K562 (cell line): Measurements from ENCODE around the gene MRPL9. TPM values are rescaled to one million over a fixed set of nuclear protein-coding genes. Genes with fewer than 3 reads are reported as not detected.

ENCODE experiments used
- ELF4 ChIP-seq: fragments of 450-650 bp; formaldehyde crosslinking; IDR thresholded peaks from 2 replicates; pipeline ENCODE4 v1.4.0; 2022; ENCODE audit warnings: missing genetic modification characterization
- HMG20A ChIP-seq: fragments of 450-650 bp; formaldehyde crosslinking; conservative IDR thresholded peaks from 2 replicates; pipeline ENCODE4 v1.4.0; 2020; ENCODE audit warnings: mild to moderate bottlenecking, mixed read lengths
- KLF10 ChIP-seq: fragments of 250-450 bp; sonication (Bioruptor Pico); IDR thresholded peaks from 2 replicates; pipeline ENCODE4 v1.6.1; 2021; ENCODE audit warnings: matching md5 sums
- MAFF ChIP-seq: IDR thresholded peaks from 2 replicates; pipeline ENCODE4 v1.6.1; 2012; ENCODE audit warnings: low read length, improper control_type of control experiment
- MAFG ChIP-seq: fragments of 450-650 bp; conservative IDR thresholded peaks from 2 replicates; pipeline ENCODE4 v1.6.1; 2016; ENCODE audit warnings: missing genetic modification characterization, missing compliant biosample characterization
- MEF2D ChIP-seq: conservative IDR thresholded peaks from 2 replicates; pipeline ENCODE4 v1.6.1; 2016; ENCODE audit warnings: low read depth, missing genetic modification characterization, missing compliant biosample characterization
- MTA1 ChIP-seq: fragments of 450-650 bp; IDR thresholded peaks from 2 replicates; pipeline ENCODE4 v1.6.1; 2017; ENCODE audit warnings: borderline replicate concordance
- MTA3 ChIP-seq: fragments of 450-650 bp; formaldehyde crosslinking; IDR thresholded peaks from 2 replicates; pipeline ENCODE4 v1.6.1; 2017; ENCODE audit warnings: mild to moderate bottlenecking, borderline replicate concordance
- NCOA6 ChIP-seq: fragments of 450-650 bp; IDR thresholded peaks from 2 replicates; pipeline ENCODE4 v1.6.1; 2017; ENCODE audit warnings: mild to moderate bottlenecking
- NR2F6 ChIP-seq: fragments of 450-650 bp; formaldehyde crosslinking; IDR thresholded peaks from 2 replicates; pipeline ENCODE4 v1.4.0; 2020; ENCODE audit warnings: mild to moderate bottlenecking
- RAD51 ChIP-seq: fragments of 450-650 bp; IDR thresholded peaks from 2 replicates; pipeline ENCODE4 v1.7.1; 2016; ENCODE audit warnings: low read depth, mild to moderate bottlenecking, borderline replicate concordance
- RBBP5 ChIP-seq: fragments of 200-600 bp; sonication (generic); IDR thresholded peaks from 2 replicates; pipeline ENCODE4 v1.6.1; 2012; ENCODE audit warnings: borderline replicate concordance, mild to moderate bottlenecking, low read length, control low read depth, inconsistent platforms; ENCODE audit not compliant: insufficient read depth, poor library complexity, severe bottlenecking
- RBM15 ChIP-seq: fragments of 200-400 bp; formaldehyde crosslinking; IDR thresholded peaks from 2 replicates; pipeline ENCODE4 v1.6.1; 2018; ENCODE audit warnings: mild to moderate bottlenecking, low read length, moderate library complexity; ENCODE audit not compliant: insufficient read depth
- SAFB ChIP-seq: fragments of 200-400 bp; formaldehyde crosslinking; IDR thresholded peaks from 2 replicates; pipeline ENCODE4 v1.6.1; 2017; ENCODE audit warnings: low read depth, low read length, borderline replicate concordance
- SIN3B ChIP-seq: fragments of 450-650 bp; IDR thresholded peaks from 2 replicates; pipeline ENCODE4 v1.6.1; 2017; ENCODE audit warnings: low read depth, mild to moderate bottlenecking, moderate library complexity
- SRSF9 ChIP-seq: fragments of 200-400 bp; formaldehyde crosslinking; IDR thresholded peaks from 2 replicates; pipeline ENCODE4 v1.6.1; 2017; ENCODE audit warnings: low read depth, low read length, borderline replicate concordance
- TGIF2 ChIP-seq: sonication (generic); formaldehyde crosslinking; IDR thresholded peaks from 2 replicates; pipeline ENCODE4 v1.8.1; 2022; ENCODE audit warnings: mild to moderate bottlenecking, missing genetic modification reagents, moderate library complexity
- ZNF12 ChIP-seq: sonication (generic); formaldehyde crosslinking; IDR thresholded peaks from 2 replicates; pipeline ENCODE4 v1.4.0; 2020; ENCODE audit warnings: mild to moderate bottlenecking, missing genetic modification reagents
- ZNF589 ChIP-seq: fragments of 200-800 bp; sonication (Bioruptor generic); IDR thresholded peaks from 2 replicates; pipeline ENCODE4 v1.6.1; 2016; ENCODE audit warnings: low read depth, missing genetic modification characterization, missing compliant biosample characterization
- ZNF76 ChIP-seq: fragments of 250-450 bp; sonication (Bioruptor Pico); IDR thresholded peaks from 2 replicates; pipeline ENCODE4 v1.4.0; 2020; ENCODE audit warnings: mild to moderate bottlenecking, moderate library complexity, borderline replicate concordance
- polyA plus RNA-seq, 8 experiments: library from polyadenylated mRNA; depleted of rRNA in 4 of 8; stranded (reverse) in 5 of 8; unstranded in 3 of 8; fragments of >200 nt; fragmentation: Nextera tagmentation in 2 of 8; fragmentation: Illumina TruSeq in 1 of 8; extraction: Ambion mirVana in 2 of 8; extraction: Trizol in 1 of 8; gene quantifications; 2 replicates each; pipeline versions ENCODE4 v1.2.1 to v1.2.3, GENCODE V29; 2011 to 2014; ENCODE audit warnings: inconsistent platforms in 1 of 8, missing spikeins in 1 of 8
- total RNA-seq, 7 experiments: library from RNA; depleted of rRNA in 6 of 7; stranded (reverse); fragments of >200 nt in 6 of 7; fragmentation: Illumina TruSeq in 2 of 7; extraction: Trizol in 2 of 7; gene quantifications; 2 replicates each; pipeline versions ENCODE4 v1.2.1 to v1.2.3, GENCODE V29; 2011 to 2021; ENCODE audit warnings: low replicate concordance in 1 of 7
- TF ChIP-seq, protein P1 (sequence below): fragments of 250-450 bp; sonication (Bioruptor Pico); IDR thresholded peaks from 2 replicates; pipeline ENCODE4 v1.4.0; 2020
- TF ChIP-seq, protein P2 (sequence below): fragments of 450-650 bp; formaldehyde crosslinking; IDR thresholded peaks from 2 replicates; pipeline ENCODE4 v1.4.0; 2022; ENCODE audit warnings: missing genetic modification characterization

MRPL9 gene
- total and polyA plus RNA-seq, 9 of the 15 experiments (the other 6 are each of a cell fraction or from before 2014, with no cell fraction given): 38.0 to 162 (median 111) TPM

DNA sequence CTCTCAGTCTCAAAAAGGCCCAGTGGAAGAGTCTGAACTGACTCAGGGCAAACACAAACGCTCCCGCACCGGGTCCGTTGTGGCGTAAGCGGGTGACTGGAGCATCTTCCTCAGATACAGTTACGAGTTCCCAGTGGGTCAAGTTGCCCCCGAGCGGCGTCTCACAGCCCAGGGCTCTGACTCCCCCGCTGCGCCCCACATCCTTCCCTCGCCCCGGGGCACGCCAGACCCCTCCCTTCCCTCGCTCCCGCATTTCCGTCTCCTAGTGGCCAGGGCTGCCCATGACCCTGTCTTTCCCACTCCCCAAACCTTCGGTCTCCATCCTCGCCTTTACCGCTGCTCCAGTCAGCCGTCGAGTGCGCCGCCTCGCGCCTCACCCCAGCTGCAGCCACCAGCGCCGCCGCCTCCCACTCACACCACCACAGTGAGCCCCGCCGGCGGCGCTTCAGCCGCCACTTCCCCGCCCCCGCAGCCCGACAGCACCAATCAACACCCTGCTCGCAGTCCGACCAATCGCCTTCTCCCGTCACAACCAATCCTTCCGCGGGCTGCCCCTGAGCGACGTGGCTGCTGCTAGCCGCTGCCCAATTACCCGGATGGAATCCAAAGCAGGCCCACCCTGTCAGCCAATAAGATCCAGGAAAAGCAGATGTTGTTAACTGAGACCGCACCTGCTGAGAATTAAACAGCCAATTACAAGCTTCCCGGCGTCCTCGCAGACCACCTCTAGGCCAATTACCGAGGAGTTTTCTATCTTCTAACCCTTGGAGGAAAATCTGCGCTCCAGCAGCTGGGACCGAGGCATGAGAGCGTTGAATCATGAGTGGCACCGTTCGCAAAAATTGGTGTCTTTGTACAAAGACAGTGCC, 27.0 kb upstream of the MRPL9 start, which contains the start of gene TDRKH (continued):
- TF ChIP-seq, protein P1, sequence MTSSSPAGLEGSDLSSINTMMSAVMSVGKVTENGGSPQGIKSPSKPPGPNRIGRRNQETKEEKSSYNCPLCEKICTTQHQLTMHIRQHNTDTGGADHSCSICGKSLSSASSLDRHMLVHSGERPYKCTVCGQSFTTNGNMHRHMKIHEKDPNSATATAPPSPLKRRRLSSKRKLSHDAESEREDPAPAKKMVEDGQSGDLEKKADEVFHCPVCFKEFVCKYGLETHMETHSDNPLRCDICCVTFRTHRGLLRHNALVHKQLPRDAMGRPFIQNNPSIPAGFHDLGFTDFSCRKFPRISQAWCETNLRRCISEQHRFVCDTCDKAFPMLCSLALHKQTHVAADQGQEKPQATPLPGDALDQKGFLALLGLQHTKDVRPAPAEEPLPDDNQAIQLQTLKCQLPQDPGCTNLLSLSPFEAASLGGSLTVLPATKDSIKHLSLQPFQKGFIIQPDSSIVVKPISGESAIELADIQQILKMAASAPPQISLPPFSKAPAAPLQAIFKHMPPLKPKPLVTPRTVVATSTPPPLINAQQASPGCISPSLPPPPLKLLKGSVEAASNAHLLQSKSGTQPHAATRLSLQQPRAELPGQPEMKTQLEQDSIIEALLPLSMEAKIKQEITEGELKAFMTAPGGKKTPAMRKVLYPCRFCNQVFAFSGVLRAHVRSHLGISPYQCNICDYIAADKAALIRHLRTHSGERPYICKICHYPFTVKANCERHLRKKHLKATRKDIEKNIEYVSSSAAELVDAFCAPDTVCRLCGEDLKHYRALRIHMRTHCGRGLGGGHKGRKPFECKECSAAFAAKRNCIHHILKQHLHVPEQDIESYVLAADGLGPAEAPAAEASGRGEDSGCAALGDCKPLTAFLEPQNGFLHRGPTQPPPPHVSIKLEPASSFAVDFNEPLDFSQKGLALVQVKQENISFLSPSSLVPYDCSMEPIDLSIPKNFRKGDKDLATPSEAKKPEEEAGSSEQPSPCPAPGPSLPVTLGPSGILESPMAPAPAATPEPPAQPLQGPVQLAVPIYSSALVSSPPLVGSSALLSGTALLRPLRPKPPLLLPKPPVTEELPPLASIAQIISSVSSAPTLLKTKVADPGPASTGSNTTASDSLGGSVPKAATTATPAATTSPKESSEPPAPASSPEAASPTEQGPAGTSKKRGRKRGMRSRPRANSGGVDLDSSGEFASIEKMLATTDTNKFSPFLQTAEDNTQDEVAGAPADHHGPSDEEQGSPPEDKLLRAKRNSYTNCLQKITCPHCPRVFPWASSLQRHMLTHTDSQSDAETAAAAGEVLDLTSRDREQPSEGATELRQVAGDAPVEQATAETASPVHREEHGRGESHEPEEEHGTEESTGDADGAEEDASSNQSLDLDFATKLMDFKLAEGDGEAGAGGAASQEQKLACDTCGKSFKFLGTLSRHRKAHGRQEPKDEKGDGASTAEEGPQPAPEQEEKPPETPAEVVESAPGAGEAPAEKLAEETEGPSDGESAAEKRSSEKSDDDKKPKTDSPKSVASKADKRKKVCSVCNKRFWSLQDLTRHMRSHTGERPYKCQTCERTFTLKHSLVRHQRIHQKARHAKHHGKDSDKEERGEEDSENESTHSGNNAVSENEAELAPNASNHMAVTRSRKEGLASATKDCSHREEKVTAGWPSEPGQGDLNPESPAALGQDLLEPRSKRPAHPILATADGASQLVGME (CRISPR knock-in tag): peak; percentile 90
- TF ChIP-seq ZNF589: peak; percentile 90
- 0 out of 2 replicates have a peak, but pooled peaks have one; percentile 15 for TF ChIP-seq ZNF76 (CRISPR knock-in tag)
- TF ChIP-seq RAD51: no peak
- TF ChIP-seq MEF2D (tag): no peak
- peak; percentile 37; the same call in 1 of the 2 replicates for TF ChIP-seq ELF4 (CRISPR knock-in tag)
- no peak for TF ChIP-seq TGIF2 (CRISPR knock-in tag)
- no peak for TF ChIP-seq NR2F6 (CRISPR knock-in tag)
- no peak for TF ChIP-seq MTA1
- peak; percentile 75; the same call in 1 of the 2 replicates for TF ChIP-seq MTA3
- TF ChIP-seq HMG20A (CRISPR knock-in tag): no peak
- 0 out of 2 replicates have a peak, but pooled peaks have one; percentile 48 for TF ChIP-seq ZNF12 (CRISPR knock-in tag)
- TF ChIP-seq RBM15: no peak
- TF ChIP-seq MAFG: no peak
- no peak for TF ChIP-seq MAFF
- no peak for TF ChIP-seq SRSF9
- peak; percentile 49 for TF ChIP-seq RBBP5
- peak; percentile 88 for TF ChIP-seq NCOA6
- TF ChIP-seq SIN3B: no peak
- TF ChIP-seq SAFB: no peak
- TF ChIP-seq, protein P2, sequence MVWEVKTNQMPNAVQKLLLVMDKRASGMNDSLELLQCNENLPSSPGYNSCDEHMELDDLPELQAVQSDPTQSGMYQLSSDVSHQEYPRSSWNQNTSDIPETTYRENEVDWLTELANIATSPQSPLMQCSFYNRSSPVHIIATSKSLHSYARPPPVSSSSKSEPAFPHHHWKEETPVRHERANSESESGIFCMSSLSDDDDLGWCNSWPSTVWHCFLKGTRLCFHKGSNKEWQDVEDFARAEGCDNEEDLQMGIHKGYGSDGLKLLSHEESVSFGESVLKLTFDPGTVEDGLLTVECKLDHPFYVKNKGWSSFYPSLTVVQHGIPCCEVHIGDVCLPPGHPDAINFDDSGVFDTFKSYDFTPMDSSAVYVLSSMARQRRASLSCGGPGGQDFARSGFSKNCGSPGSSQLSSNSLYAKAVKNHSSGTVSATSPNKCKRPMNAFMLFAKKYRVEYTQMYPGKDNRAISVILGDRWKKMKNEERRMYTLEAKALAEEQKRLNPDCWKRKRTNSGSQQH (CRISPR knock-in tag): peak; percentile 68; the same call in 1 of the 2 replicates
- TF ChIP-seq KLF10 (CRISPR knock-in tag): no peak
